ENCODE data around the gene DTD2. TPM values are rescaled to one million over a fixed set of nuclear protein-coding genes. Genes with fewer than 3 reads are reported as not detected.
A peak's percentile ranks its signal among the peaks of the same experiment; 100 is the strongest.

Gene DTD2
- polyA plus RNA-seq, 1 experiment: 16.4 TPM

DNA sequence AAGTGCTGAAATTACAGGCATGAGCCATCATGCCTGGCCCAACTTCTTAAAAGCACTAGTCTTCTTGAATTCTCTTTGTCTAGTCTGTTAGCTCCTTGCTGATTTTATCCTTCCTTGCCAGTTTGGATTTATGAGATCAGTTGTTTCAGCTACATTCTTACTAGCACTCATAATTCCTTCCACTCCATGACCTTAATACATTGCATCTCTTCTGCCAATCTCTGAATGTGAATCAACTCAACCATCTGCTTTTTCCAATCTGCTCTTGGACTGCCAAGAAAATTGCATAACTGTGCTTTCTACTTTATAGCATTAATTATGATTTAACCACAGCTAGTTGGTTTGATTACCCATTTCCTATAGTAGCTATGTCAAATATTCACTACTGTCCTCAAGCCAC is 22.0 kb downstream of the DTD2 start:
- peak; percentile 85 for DNase-seq (ENCODE audit: low read depth)
- ChIA-PET CTCF (interaction anchor here (0.9 to 1.1 kb wide), 3 partner anchors 11 to 15 kb away, joined by 3 to 4 read pairs (median 3); partner anchors contain the start of gene HEATR5A), POLR2A (interaction anchor here (1.3 kb wide), 1 partner anchor 15 kb away, joined by 7 read pairs; the partner anchor contains the start of gene HEATR5A)
- Histone ChIP-seq H3K27me3 (ENCODE audit: control insufficient read depth, insufficient read depth, low read length) (no peaks in the 10 kb centered on the region), H3K4me3 (ENCODE audit: low read depth, low read length) (no peak overlapping the region), H3K36me3 (ENCODE audit: control insufficient read depth, insufficient read depth, low read length) (no peaks in the 10 kb centered on the region)
- TF ChIP-seq, protein P1, sequence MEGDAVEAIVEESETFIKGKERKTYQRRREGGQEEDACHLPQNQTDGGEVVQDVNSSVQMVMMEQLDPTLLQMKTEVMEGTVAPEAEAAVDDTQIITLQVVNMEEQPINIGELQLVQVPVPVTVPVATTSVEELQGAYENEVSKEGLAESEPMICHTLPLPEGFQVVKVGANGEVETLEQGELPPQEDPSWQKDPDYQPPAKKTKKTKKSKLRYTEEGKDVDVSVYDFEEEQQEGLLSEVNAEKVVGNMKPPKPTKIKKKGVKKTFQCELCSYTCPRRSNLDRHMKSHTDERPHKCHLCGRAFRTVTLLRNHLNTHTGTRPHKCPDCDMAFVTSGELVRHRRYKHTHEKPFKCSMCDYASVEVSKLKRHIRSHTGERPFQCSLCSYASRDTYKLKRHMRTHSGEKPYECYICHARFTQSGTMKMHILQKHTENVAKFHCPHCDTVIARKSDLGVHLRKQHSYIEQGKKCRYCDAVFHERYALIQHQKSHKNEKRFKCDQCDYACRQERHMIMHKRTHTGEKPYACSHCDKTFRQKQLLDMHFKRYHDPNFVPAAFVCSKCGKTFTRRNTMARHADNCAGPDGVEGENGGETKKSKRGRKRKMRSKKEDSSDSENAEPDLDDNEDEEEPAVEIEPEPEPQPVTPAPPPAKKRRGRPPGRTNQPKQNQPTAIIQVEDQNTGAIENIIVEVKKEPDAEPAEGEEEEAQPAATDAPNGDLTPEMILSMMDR (IDR thresholded peaks at IDR 0.05; ENCODE audit: insufficient read depth, low read depth, low read length): no peak

DNA sequence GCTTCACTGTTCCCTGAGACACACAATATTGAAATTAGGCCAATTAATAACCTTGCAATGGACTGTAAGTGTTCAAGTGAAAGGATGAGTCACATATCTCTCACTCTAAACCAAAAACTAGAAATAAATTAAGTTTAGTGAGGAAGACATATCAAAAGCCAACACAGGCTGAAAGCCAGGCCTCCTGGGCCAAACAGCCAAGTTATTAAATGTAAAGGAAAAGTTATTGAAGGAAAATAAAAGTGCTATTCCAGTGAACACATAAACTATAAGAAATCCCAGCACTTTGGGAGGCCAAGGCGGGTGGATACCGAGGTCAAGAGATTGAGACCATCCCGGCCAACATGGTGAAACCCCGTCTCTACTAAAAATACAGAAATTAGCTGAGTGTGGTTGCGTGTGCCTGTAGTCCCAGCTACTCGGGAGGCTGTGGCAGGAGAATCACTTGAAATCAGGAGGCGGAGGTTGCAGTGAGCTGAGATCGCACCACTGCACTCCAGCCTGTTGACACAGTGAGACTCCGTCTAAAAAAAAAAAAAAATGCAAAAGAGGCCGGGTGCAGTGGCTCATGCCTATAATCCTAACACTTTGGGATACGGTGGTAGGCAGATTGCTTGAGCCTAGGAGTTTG is 26.6 kb downstream of the DTD2 start:
- Histone ChIP-seq H3K4me3 (ENCODE audit: low read depth, low read length) (no peak overlapping the region), H3K36me3 (ENCODE audit: control insufficient read depth, insufficient read depth, low read length) (no peaks in the 10 kb centered on the region), H3K27me3 (ENCODE audit: control insufficient read depth, insufficient read depth, low read length) (no peaks in the 10 kb centered on the region)
- ChIA-PET CTCF (no interaction called here), POLR2A (no interaction called here)
- TF ChIP-seq, protein P1 (IDR thresholded peaks at IDR 0.05; ENCODE audit: insufficient read depth, low read depth, low read length): no peak
- DNase-seq (ENCODE audit: low read depth): no peak

GRCh38 chr14:31429791-31430190 is 27.5 kb downstream of the DTD2 start:
- ChIA-PET POLR2A (no interaction called here), CTCF (no interaction called here)
- Histone ChIP-seq H3K4me3 (ENCODE audit: low read depth, low read length) (no peak overlapping the region), H3K27me3 (ENCODE audit: control insufficient read depth, insufficient read depth, low read length) (no peaks in the 10 kb centered on the region), H3K36me3 (ENCODE audit: control insufficient read depth, insufficient read depth, low read length) (no peaks in the 10 kb centered on the region)
- no peak for DNase-seq (ENCODE audit: low read depth)
- TF ChIP-seq, protein P1 (IDR thresholded peaks at IDR 0.05; ENCODE audit: insufficient read depth, low read depth, low read length): no peak

DNA sequence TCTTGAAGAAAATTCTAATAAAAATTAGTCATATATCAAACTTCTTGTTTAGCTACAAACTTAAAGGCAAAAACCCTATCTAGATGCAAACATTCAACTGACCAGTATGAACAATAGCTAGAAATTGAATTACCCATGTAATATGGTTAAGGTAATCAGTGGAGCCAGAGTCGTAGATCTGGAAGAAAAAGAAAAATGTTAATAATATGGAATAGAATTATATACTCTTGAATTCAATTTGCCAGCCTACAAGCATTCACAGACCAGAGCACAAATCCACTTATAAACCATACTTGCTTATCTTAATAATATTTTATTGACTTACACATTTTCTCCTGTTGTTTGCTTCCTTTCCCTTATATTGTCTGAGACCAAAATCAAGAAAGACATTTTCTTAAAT is 29.3 kb downstream of the DTD2 start:
- no peaks in the 10 kb centered on the region for H3K36me3 ChIP-seq (ENCODE audit: control insufficient read depth, insufficient read depth, low read length)
- H3K4me3 ChIP-seq (ENCODE audit: low read depth, low read length): no peak overlapping the region
- ChIA-PET CTCF (interaction anchor here (1.0 kb wide), 1 partner anchor 7 kb away, joined by 3 read pairs; the partner anchor contains the start of gene HEATR5A), POLR2A (interaction anchor here (0.5 kb wide), 1 partner anchor 1064 kb away, joined by 3 read pairs; no protein-coding TSS in a partner anchor)
- no peaks in the 10 kb centered on the region for H3K27me3 ChIP-seq (ENCODE audit: control insufficient read depth, insufficient read depth, low read length)
- DNase-seq (ENCODE audit: low read depth): no peak
- TF ChIP-seq, protein P1 (IDR thresholded peaks at IDR 0.05; ENCODE audit: insufficient read depth, low read depth, low read length): no peak

DNA sequence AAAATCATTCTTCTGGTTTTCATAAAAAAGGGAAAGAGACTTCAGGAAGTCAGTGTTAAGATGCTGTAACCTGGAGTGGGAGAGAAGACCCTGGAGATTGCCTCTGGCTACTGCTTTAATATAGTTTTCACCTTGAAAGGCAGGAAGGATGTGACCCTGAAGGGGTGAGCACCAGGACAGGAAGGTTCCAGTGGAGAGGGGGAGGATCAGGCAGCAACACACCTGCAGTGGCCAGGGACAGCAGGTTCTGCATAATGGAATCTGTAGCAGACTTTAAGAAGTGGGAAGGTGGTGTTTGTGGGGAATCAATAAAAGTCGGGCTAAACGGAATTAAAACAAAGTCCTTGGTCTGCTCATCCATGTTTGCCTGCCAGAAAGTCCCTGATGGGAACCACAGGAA is 30.6 kb downstream of the DTD2 start:
- CTCF ChIA-PET: no interaction called here
- TF ChIP-seq, protein P1 (IDR thresholded peaks at IDR 0.05; ENCODE audit: insufficient read depth, low read depth, low read length): no peak
- POLR2A ChIA-PET: no interaction called here

More for the DNA sequence above, 30.6 kb downstream of the DTD2 start:
- DNase-seq (ENCODE audit: low read depth): no peak
- Histone ChIP-seq H3K27me3 (ENCODE audit: control insufficient read depth, insufficient read depth, low read length) (no peaks in the 10 kb centered on the region), H3K4me3 (ENCODE audit: low read depth, low read length) (no peak overlapping the region), H3K36me3 (ENCODE audit: control insufficient read depth, insufficient read depth, low read length) (no peaks in the 10 kb centered on the region)

All from BJ (cell line).